CD4-positive, CD25-positive, alpha-beta regulatory T cell (primary cell): ENCODE measurements around the gene ING5. TPM values are rescaled to one million over a fixed set of nuclear protein-coding genes. Genes with fewer than 3 reads are reported as not detected.
A peak's percentile ranks its signal among the peaks of the same experiment; 100 is the strongest.

Experiments
- ATAC-seq, 2 donors: fragments of 150-1000 bp; cut with Tn5 transposase; one replicate each; pipeline ENCODE4 v1.10.0; 2021; ENCODE audit warnings: low read depth in 2 of 2, moderate number of reproducible peaks in 2 of 2, moderate library complexity in 1 of 2
- DNase-seq, 3 donors: peaks; one replicate each; pipeline versions ENCODE4 v3.0.0 to v3.0.0-alpha.2; 2012 to 2022; ENCODE audit warnings: mixed read lengths in 1 of 3
- H3K27ac ChIP-seq: one replicate; pipeline ENCODE4 v1.7.0; 2013; ENCODE audit warnings: mild to moderate bottlenecking, low read length; ENCODE audit not compliant: insufficient read depth, poor library complexity, severe bottlenecking
- H3K27me3 ChIP-seq: one replicate; pipeline ENCODE4 v1.7.0; 2013; ENCODE audit warnings: low read length; ENCODE audit not compliant: control insufficient read depth, insufficient read depth
- H3K36me3 ChIP-seq: one replicate; pipeline ENCODE4 v1.7.0; 2013; ENCODE audit warnings: mild to moderate bottlenecking, low read length, moderate library complexity; ENCODE audit not compliant: control insufficient read depth, insufficient read depth
- H3K4me1 ChIP-seq: 2 replicates; pipeline ENCODE4 v1.7.0; 2013; ENCODE audit warnings: mild to moderate bottlenecking, low read length; ENCODE audit not compliant: insufficient read depth, control insufficient read depth, poor library complexity, severe bottlenecking
- H3K4me3 ChIP-seq: one replicate; pipeline ENCODE4 v1.7.0; 2013; ENCODE audit warnings: low read depth, mild to moderate bottlenecking, low read length, moderate library complexity
- H3K9me3 ChIP-seq, 2 experiments: 1 replicate in 1 of 2; 2 replicates in 1 of 2; pipeline ENCODE4 v1.7.0; 2013; ENCODE audit warnings: low read length in 2 of 2, mild to moderate bottlenecking in 1 of 2, moderate library complexity in 1 of 2; ENCODE audit not compliant: control insufficient read depth in 2 of 2
- H3K27ac Mint-ChIP-seq, 3 donors: one replicate each; pipeline ENCODE4 v1.8.0; 2020 to 2022; ENCODE audit warnings: mild to moderate bottlenecking in 3 of 3, mixed read lengths in 3 of 3, moderate library complexity in 2 of 3
- H3K27me3 Mint-ChIP-seq: one replicate; pipeline ENCODE4 v1.8.0; 2022; ENCODE audit warnings: mild to moderate bottlenecking, mixed read lengths
- H3K36me3 Mint-ChIP-seq: one replicate; pipeline ENCODE4 v1.8.0; 2020; ENCODE audit warnings: mixed read lengths
- H3K4me1 Mint-ChIP-seq, 4 donors: one replicate each; pipeline ENCODE4 v1.8.0; 2020 to 2022; ENCODE audit warnings: mixed read lengths in 4 of 4, mild to moderate bottlenecking in 1 of 4
- H3K4me3 Mint-ChIP-seq, 4 donors: one replicate each; pipeline ENCODE4 v1.8.0; 2020 to 2022; ENCODE audit warnings: mild to moderate bottlenecking in 4 of 4, mixed read lengths in 4 of 4, moderate library complexity in 3 of 4
- H3K9me3 Mint-ChIP-seq, 7 donors: one replicate each; pipeline ENCODE4 v1.8.0; 2020 to 2022; ENCODE audit warnings: mixed read lengths in 7 of 7, mild to moderate bottlenecking in 3 of 7, moderate library complexity in 2 of 7
- polyA plus RNA-seq, 4 donors: library from polyadenylated mRNA; unstranded; fragments of 300-500 nt; fragmentation: Illumina TruSeq; gene quantifications; one replicate each; pipeline ENCODE4 v1.2.3, GENCODE V29; 2021
- total RNA-seq: library from RNA; stranded (reverse); gene quantifications from one replicate; pipeline ENCODE4 v1.2.3, GENCODE V29; 2022

Gene ING5
- total and polyA plus RNA-seq, 5 donors from 2014 or later: 16.7 to 64.8 (median 21.4) TPM

DNA sequence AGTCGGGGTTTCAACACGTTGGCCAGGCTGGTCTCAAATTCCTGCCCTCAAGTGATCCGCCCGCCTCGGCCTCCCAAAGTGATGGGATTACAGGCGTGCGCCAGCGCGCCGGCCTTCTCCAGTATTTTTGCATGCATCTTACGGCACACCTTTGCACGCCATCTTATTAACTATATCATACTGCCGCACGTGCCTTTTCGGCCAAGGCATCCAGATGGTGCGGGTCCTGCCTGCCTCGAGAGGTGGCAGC is 765 bp upstream of the ING5 start:
- peak overlapping the region; percentile 90 for H3K27ac ChIP-seq
- Mint-ChIP-seq H3K9me3 (peaks cover 0 to 2% (median 0%) of the 10 kb centered on the region in 7 donors), H3K27me3 (peaks cover 4% of the 10 kb centered on the region), H3K4me1 (peaks cover 0 to 30% (median 15%) of the 10 kb centered on the region in 4 donors), H3K36me3 (peaks cover 6% of the 10 kb centered on the region), H3K27ac (peak overlapping the region; percentile 78 to 94 (median 88)), H3K4me3 (peak overlapping the region; percentile 90 to 99 (median 94))
- ATAC-seq: no peak
- H3K36me3 ChIP-seq: peaks cover 11% of the 10 kb centered on the region
- H3K4me3 ChIP-seq: no peak overlapping the region
- H3K27me3 ChIP-seq: no peaks in the 10 kb centered on the region
- DNase-seq: no peak
- H3K4me1 ChIP-seq: peaks cover 16% of the 10 kb centered on the region
- H3K9me3 ChIP-seq: no peaks in the 10 kb centered on the region

DNA sequence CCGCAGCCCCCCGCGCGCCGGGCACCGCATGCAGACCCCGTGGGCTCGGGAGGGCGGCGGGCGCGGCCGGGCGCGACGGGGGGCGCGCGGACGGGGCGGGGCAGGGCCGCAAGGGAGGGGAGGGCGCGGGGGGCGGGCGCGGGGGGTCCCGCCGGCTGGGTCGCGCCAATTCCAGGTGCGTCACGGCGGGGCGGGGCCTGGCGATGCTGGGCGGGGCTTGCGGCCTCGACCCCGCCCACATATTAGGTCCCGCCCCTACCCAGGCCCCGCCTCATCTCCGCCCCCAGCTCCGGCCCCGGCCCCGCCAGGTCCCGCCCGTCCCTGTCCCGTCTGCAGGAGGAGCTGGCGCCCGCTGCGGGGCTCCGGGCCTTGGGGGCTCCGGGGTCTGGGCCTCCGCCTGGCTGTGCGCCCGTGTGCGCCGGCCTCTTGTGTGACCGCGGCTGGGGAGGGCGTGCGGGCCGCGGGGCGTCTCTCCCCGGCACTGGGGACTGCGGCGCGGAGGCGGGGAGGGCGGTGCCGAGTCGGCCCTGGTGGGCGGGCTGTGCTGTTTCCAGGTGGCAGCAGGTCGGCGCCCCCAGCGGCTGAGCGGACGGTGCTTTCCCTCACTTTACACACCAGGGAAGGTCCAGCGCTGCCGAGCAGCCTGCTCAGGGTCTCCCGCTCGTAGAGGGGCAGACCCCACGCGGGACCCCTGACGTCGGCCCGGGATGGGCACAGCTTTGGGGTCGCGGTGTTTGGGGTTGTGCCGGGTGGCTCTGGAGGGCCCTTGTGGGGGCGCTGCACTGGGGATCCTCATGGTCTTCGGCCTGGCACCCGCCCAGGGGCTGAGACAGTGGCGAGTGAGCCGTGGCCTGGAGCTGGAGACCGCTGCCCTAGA is 554 bp downstream of the ING5 start:
- Mint-ChIP-seq H3K27ac (peak overlapping the region in 2 of 3 donors; percentile 83 to 86), H3K4me3 (peak overlapping the region; percentile 84 to 95 (median 90)), H3K9me3 (peaks cover 0 to 2% (median 0%) of the 10 kb centered on the region in 7 donors), H3K27me3 (peaks cover 4% of the 10 kb centered on the region), H3K4me1 (peaks cover 0 to 30% (median 16%) of the 10 kb centered on the region in 4 donors), H3K36me3 (peaks cover 16% of the 10 kb centered on the region)
- Histone ChIP-seq H3K9me3 (no peaks in the 10 kb centered on the region), H3K27ac (peak overlapping the region; percentile 90), H3K4me1 (peaks cover 16% of the 10 kb centered on the region), H3K4me3 (peak overlapping the region; percentile 57), H3K36me3 (peaks cover 23% of the 10 kb centered on the region), H3K27me3 (no peaks in the 10 kb centered on the region)
- ATAC-seq (peak; percentile 68 to 69), DNase-seq (peak; percentile 82 to 92 (median 87))

DNA sequence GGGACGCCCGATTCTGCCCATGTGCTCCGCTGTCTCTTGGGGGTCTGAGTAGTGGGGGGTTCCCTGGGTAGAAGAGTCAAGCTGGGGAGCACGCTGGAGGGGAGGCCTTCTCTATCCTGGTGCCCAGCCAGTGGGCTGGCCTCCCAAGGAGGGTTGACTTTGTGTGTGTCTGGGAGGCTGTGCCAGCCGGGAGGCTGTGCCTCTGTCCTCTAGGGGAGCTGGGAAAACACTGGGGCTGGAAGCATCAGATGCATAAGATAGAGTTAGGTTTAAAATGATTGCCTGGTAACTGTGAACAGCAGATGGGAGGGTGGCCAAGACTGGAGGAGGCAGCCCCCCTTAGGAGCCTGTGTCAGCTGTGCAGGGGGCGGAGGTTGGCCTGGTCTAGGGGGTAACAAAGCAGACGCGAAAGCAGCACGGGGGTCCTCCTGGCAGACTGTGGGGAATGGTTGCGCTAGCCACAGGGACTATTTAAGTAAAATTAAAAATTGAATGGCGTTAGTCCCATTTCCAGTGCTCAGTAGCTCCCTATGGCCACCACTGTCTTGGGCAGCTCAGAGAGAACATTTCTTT is 1.3 kb downstream of the ING5 start:
- Mint-ChIP-seq H3K4me3 (peak overlapping the region; percentile 84 to 95 (median 90)), H3K36me3 (peaks cover 16% of the 10 kb centered on the region), H3K4me1 (peaks cover 0 to 30% (median 16%) of the 10 kb centered on the region in 4 donors), H3K27me3 (peaks cover 4% of the 10 kb centered on the region), H3K9me3 (peaks cover 0 to 2% (median 0%) of the 10 kb centered on the region in 7 donors), H3K27ac (peak overlapping the region; percentile 5 to 86 (median 83))
- H3K27ac ChIP-seq: peak overlapping the region; percentile 76
- no peaks in the 10 kb centered on the region for H3K27me3 ChIP-seq
- H3K4me3 ChIP-seq: peak overlapping the region; percentile 57
- peaks cover 30% of the 10 kb centered on the region for H3K36me3 ChIP-seq
- H3K4me1 ChIP-seq: peaks cover 16% of the 10 kb centered on the region
- ATAC-seq: no peak
- DNase-seq: no peak
- H3K9me3 ChIP-seq: no peaks in the 10 kb centered on the region

DNA sequence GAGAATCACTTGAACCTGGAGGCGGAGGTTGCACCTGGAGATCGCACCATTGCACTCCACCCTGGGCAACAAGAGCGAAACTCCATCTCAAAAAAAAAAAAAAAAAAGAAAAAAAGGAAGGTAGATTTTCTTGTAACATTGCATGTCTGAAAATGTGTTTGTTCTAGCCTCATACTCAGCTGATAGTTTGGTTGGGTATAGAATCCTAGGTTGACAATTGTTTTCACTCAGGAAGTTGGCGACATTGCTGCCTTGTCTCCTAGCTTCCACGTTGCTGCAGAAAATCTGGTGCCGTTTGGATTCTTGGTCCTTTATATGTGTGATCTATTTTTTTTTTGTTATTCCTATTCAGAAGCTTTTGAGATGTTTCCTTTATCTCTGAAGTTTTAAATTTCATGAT is 4.7 kb downstream of the ING5 start:
- peaks cover 9% of the 10 kb centered on the region for H3K4me1 ChIP-seq
- H3K4me3 Mint-ChIP-seq: peak overlapping the region in 2 of 4 donors; percentile 27 to 75
- peaks cover 4% of the 10 kb centered on the region for H3K27me3 Mint-ChIP-seq
- H3K36me3 ChIP-seq: peaks cover 55% of the 10 kb centered on the region
- H3K4me3 ChIP-seq: no peak overlapping the region
- no peaks in the 10 kb centered on the region for H3K27me3 ChIP-seq
- no peak for DNase-seq
- H3K9me3 Mint-ChIP-seq: peaks cover 0 to 2% (median 0%) of the 10 kb centered on the region in 7 donors
- H3K9me3 ChIP-seq: no peaks in the 10 kb centered on the region
- peaks cover 0 to 21% (median 12%) of the 10 kb centered on the region in 4 donors for H3K4me1 Mint-ChIP-seq
- ATAC-seq: no peak
- no peak overlapping the region for H3K27ac Mint-ChIP-seq
- no peak overlapping the region for H3K27ac ChIP-seq
- H3K36me3 Mint-ChIP-seq: peaks cover 33% of the 10 kb centered on the region

DNA sequence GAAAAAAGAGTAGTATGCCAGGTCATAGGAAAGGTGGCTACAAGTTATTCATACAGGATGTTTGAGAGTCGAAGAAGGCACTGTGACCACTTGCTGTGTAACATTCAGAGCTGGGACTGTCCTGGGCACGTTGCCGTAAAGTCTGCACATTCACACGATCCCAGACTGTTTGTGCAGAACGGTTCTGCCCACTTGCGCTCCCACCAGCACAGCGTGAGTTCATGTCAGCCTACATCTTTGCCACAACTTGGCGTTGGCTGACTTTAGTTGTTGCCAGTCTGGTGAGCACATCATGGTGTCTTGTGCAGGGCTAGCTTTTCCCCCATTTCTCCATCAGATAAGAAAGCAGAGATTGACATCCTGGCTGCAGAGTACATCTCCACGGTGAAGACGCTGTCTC is 7.0 kb downstream of the ING5 start:
- peaks cover 0 to 2% (median 0%) of the 10 kb centered on the region in 7 donors for H3K9me3 Mint-ChIP-seq
- Histone ChIP-seq H3K9me3 (no peaks in the 10 kb centered on the region), H3K4me3 (no peak overlapping the region), H3K27ac (no peak overlapping the region), H3K4me1 (no peaks in the 10 kb centered on the region), H3K27me3 (no peaks in the 10 kb centered on the region), H3K36me3 (peaks cover 73% of the 10 kb centered on the region)
- H3K27me3 Mint-ChIP-seq: no peaks in the 10 kb centered on the region
- H3K4me1 Mint-ChIP-seq: peaks cover 0 to 10% (median 6%) of the 10 kb centered on the region in 4 donors
- H3K27ac Mint-ChIP-seq: peak overlapping the region in 1 of 3 donors; percentile 24
- peaks cover 43% of the 10 kb centered on the region for H3K36me3 Mint-ChIP-seq
- ATAC-seq: no peak
- peak overlapping the region in 2 of 4 donors; percentile 16 to 75 for H3K4me3 Mint-ChIP-seq
- DNase-seq: no peak

DNA sequence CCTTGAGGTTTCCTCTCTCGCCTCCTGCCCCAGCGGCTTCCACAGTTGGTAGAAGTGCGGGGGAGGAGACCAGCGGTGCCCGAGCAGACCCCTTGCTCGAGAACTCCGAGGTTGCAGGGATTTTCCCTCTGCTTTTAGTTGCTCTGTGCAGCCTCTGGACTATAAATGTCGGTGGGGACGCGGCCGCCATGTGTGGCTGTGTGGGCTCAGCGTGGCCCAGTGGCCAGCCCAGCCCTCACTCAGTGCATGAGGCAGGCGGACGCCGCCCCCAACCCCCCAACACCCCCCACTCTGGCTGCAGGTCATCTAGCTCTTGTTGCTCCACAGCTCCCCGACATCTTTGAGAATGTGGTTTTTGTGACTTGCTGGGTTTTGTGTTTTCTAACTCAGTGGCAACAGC is 17.3 kb downstream of the ING5 start:
- H3K27ac ChIP-seq: no peak overlapping the region
- Mint-ChIP-seq H3K4me3 (no peak overlapping the region), H3K36me3 (peaks cover 45% of the 10 kb centered on the region), H3K27ac (no peak overlapping the region), H3K9me3 (peaks cover 0 to 2% (median 0%) of the 10 kb centered on the region in 7 donors), H3K27me3 (no peaks in the 10 kb centered on the region), H3K4me1 (peaks cover 0 to 4% (median 2%) of the 10 kb centered on the region in 4 donors)
- ATAC-seq: no peak
- H3K36me3 ChIP-seq: peaks cover 52% of the 10 kb centered on the region
- no peak overlapping the region for H3K4me3 ChIP-seq
- DNase-seq: no peak
- peaks cover 0 to 6% of the 10 kb centered on the region in 2 experiments for H3K9me3 ChIP-seq
- no peaks in the 10 kb centered on the region for H3K4me1 ChIP-seq
- H3K27me3 ChIP-seq: no peaks in the 10 kb centered on the region

DNA sequence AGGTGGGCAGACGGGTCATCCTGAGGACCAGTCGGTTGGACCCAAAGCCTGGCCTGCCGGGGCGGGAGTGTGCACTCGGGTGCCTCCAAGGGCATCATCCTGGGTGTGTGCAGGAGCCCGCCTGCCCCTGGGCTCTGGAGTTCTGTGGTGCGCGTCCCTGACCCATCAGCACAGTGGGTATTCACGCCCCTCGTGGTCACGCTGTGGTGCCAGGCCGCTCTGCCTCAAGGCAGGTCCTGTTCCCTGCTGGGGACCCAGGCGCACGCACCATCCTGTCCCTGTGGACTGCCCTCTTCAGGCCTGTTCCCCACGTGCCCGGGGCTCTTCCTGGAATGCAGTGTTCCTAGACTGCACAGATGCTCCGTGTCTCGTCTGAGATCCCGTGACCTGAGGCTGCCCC is 18.3 kb downstream of the ING5 start:
- Histone ChIP-seq H3K27ac (no peak overlapping the region), H3K36me3 (peaks cover 44% of the 10 kb centered on the region), H3K9me3 (peaks cover 0 to 6% of the 10 kb centered on the region in 2 experiments), H3K4me3 (no peak overlapping the region), H3K4me1 (no peaks in the 10 kb centered on the region), H3K27me3 (no peaks in the 10 kb centered on the region)
- DNase-seq (no peak), ATAC-seq (no peak)
- Mint-ChIP-seq H3K27ac (no peak overlapping the region), H3K4me3 (no peak overlapping the region), H3K9me3 (peaks cover 0 to 2% (median 0%) of the 10 kb centered on the region in 7 donors), H3K4me1 (peaks cover 0 to 4% (median 1%) of the 10 kb centered on the region in 4 donors), H3K27me3 (no peaks in the 10 kb centered on the region), H3K36me3 (peaks cover 39% of the 10 kb centered on the region)
